Activated naive CD8-positive, alpha-beta T cell treated with anti-CD3 and anti-CD28 coated beads for 36 hours (primary cell): ENCODE results near the gene EXOC2. TPM values are rescaled to one million over a fixed set of nuclear protein-coding genes. Genes with fewer than 3 reads are reported as not detected.

ENCODE experiments used
- DNase-seq: peaks from one replicate; pipeline ENCODE4 v3.0.0; 2021
- H3K27ac Mint-ChIP-seq: one replicate; pipeline ENCODE4 v1.8.0; 2022; ENCODE audit warnings: mild to moderate bottlenecking, moderate library complexity, mixed read lengths
- H3K27me3 Mint-ChIP-seq: one replicate; pipeline ENCODE4 v1.8.0; 2022; ENCODE audit warnings: mild to moderate bottlenecking, mixed read lengths
- H3K36me3 Mint-ChIP-seq: one replicate; pipeline ENCODE4 v1.8.0; 2021; ENCODE audit warnings: mild to moderate bottlenecking, mixed read lengths
- H3K4me1 Mint-ChIP-seq: one replicate; pipeline ENCODE4 v1.8.0; 2021; ENCODE audit warnings: mixed read lengths
- H3K4me3 Mint-ChIP-seq: one replicate; pipeline ENCODE4 v1.8.0; 2022; ENCODE audit warnings: mild to moderate bottlenecking, moderate library complexity, mixed read lengths
- H3K9me3 Mint-ChIP-seq: one replicate; pipeline ENCODE4 v1.8.0; 2022; ENCODE audit warnings: mixed read lengths
- total RNA-seq, 2 experiments: library from RNA; stranded (reverse); gene quantifications; one replicate each; pipeline ENCODE4 v1.2.3, GENCODE V29; 2021

The EXOC2 gene
- total RNA-seq, 2 experiments from 2014 or later, result 28.4 to 30.0 TPM

DNA sequence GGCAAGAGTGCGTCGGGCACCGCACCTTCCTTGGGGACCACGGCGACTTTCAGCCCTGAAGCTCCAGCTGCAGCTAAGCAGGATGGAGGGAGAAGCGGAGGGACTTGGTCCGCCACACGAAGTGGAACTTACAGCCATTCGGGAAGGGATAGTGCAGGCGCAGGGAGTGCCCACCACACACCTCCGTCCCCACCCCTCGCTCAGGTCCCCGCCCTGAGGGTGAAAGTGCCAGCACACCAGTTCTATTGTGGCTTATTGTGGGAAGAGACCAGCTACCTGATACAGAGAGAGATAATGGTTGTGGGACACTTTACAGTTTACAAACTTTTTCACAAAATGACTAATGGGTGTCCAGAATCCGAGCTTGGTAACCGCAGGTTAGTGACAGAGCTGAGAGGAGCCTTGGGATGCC is 225.3 kb downstream of the EXOC2 start:
- Mint-ChIP-seq H3K4me1 (peaks cover 16% of the 10 kb centered on the region), H3K27ac (no peak overlapping the region), H3K27me3 (no peaks in the 10 kb centered on the region), H3K36me3 (no peaks in the 10 kb centered on the region), H3K4me3 (no peak overlapping the region), H3K9me3 (no peaks in the 10 kb centered on the region)
- no peak for DNase-seq

GRCh38 chr6:467111-467510 is 225.8 kb downstream of the EXOC2 start:
- no peak for DNase-seq
- no peak overlapping the region for H3K4me3 Mint-ChIP-seq
- no peak overlapping the region for H3K27ac Mint-ChIP-seq

DNA sequence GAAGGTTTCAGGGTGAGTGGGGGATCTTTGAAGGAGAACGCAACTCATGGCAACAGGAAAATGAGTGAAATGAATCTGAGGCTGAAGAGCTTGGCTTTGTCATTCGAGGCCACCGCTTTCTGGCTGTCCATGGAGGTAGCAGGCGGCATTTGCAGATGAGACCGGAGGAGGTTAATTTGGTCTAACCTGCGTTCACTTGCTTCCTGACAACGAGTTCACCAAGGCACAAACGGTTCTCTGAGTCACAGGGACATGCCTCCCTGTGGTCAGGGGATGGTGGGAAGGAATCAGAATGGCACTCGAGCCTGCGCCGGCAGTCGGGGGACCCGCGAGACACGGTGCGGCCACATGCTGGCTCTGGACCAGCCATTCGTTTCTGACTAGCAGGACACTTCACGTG is 226.4 kb downstream of the EXOC2 start:
- no peak overlapping the region for H3K4me3 Mint-ChIP-seq
- no peak overlapping the region for H3K27ac Mint-ChIP-seq
- no peaks in the 10 kb centered on the region for H3K36me3 Mint-ChIP-seq
- peaks cover 15% of the 10 kb centered on the region for H3K4me1 Mint-ChIP-seq
- DNase-seq, result no peak
- no peaks in the 10 kb centered on the region for H3K27me3 Mint-ChIP-seq
- no peaks in the 10 kb centered on the region for H3K9me3 Mint-ChIP-seq

More at GRCh38 chr6:467111-467510, 225.8 kb downstream of the EXOC2 start:
- Mint-ChIP-seq H3K4me1 (peaks cover 13% of the 10 kb centered on the region), H3K9me3 (no peaks in the 10 kb centered on the region), H3K36me3 (no peaks in the 10 kb centered on the region), H3K27me3 (no peaks in the 10 kb centered on the region)

- Mint-ChIP-seq H3K27me3 (no peaks in the 10 kb centered on the region), H3K4me3 (no peak overlapping the region), H3K4me1 (peaks cover 16% of the 10 kb centered on the region), H3K27ac (no peak overlapping the region), H3K36me3 (no peaks in the 10 kb centered on the region), H3K9me3 (no peaks in the 10 kb centered on the region)
- no peak for DNase-seq
Observed at GRCh38 chr6:465531-466348, 227.2 kb downstream of the EXOC2 start.

GRCh38 chr6:456887-457286 is 236.1 kb downstream of the EXOC2 start:
- Mint-ChIP-seq H3K9me3 (peaks cover 19% of the 10 kb centered on the region), H3K4me1 (peaks cover 46% of the 10 kb centered on the region), H3K27me3 (no peaks in the 10 kb centered on the region), H3K27ac (no peak overlapping the region), H3K4me3 (no peak overlapping the region), H3K36me3 (peaks cover 11% of the 10 kb centered on the region)
- no peak for DNase-seq

- Mint-ChIP-seq H3K9me3 (peaks cover 19% of the 10 kb centered on the region), H3K36me3 (peaks cover 11% of the 10 kb centered on the region), H3K4me1 (peaks cover 44% of the 10 kb centered on the region), H3K4me3 (no peak overlapping the region), H3K27me3 (no peaks in the 10 kb centered on the region), H3K27ac (no peak overlapping the region)
- DNase-seq, result no peak
Observed at GRCh38 chr6:456358-456867, 236.5 kb downstream of the EXOC2 start.

DNA sequence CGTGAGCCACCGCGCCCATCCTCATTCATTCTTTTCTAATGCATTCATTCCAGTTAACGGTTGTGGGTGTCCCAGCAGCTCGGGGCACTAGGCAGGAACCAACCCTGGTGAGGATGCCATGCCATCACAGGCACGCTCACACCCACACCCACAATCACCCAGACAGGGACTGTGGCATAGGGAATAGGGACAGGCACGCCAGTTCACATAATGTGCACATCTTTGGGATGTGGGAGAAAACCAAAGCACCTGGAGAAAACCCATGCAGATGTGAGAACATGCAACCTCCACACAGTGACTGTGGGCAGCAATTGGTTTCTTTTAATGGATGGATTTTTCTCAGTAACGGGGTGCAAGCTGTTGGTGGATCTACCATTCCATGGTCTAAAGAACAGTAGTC is 237.1 kb downstream of the EXOC2 start:
- Mint-ChIP-seq H3K36me3 (peaks cover 11% of the 10 kb centered on the region), H3K27me3 (no peaks in the 10 kb centered on the region), H3K9me3 (peaks cover 19% of the 10 kb centered on the region), H3K4me1 (peaks cover 39% of the 10 kb centered on the region), H3K4me3 (no peak overlapping the region), H3K27ac (peak overlapping the region; percentile 93)
- DNase-seq, result no peak

DNA sequence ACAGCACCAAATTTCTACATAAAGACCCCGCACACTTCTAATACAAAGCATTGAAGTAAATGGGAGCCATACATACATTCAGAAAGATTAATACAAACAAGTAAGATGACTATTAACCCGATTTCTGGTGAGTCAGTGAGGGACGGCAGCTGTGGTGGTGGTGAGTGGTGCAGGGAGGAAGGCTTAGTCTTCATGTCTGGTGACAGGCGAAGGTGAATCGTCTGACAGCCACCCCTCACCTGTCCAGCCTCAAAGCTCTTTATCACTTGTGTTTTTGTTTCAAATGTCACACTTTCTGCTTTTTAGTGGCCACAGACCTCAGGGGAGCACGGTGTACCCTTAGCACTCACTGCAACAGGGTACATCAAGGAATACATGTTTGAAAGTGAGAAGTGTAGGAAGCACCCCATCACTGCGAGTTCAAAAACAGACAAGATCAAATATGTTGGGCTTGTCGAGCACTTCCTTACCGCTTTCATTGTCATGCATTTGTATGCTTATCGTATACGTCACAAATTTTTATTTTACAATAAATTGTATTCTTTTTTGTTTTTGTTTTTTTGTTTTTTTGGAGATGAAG is 237.8 kb downstream of the EXOC2 start:
- Mint-ChIP-seq H3K9me3 (peaks cover 19% of the 10 kb centered on the region), H3K27ac (peak overlapping the region; percentile 93), H3K4me1 (peaks cover 32% of the 10 kb centered on the region), H3K36me3 (peaks cover 11% of the 10 kb centered on the region), H3K4me3 (peak overlapping the region; percentile 76), H3K27me3 (no peaks in the 10 kb centered on the region)
- peak; percentile 72 for DNase-seq

DNA sequence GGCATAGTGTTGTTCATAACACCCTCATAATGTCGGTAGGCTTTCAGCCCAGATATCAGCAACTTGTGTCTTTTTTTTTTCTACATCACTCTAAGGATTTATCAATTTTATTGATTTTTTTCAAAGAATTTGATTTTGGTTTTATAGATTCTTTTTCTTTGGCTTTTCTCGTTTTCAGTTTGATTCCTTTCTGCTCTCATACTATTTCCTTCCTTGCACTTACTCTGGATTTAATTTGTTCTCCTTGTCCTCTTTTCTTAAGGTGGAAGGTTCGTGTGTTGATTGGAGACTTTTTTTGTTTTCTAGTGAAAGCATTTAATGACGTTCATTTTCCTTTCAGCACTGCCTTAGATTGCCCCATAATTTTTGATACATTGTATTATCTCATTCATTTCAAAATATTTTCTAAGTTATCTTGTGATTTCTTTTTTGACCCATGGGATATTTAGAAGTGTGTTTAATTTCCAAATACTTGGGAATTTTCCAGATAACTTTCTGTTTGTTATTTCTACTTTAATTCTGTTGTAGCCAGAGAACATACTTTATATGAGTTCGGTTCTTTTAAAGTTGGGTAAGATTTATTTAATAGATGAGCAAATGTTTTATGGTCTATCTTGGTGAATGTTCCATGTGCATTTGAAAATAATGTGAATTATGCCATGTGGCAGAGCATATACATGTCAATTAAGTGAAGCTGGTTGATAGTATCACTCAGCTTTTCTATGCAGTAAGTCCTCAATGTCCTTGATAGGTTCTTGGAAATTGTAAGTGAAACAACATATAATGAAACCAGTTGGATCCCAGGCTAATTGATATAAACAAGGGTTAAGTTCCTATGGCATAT is 238.6 kb downstream of the EXOC2 start:
- H3K27me3 Mint-ChIP-seq, result no peaks in the 10 kb centered on the region
- no peak for DNase-seq
- H3K27ac Mint-ChIP-seq, result peak overlapping the region; percentile 93
- H3K4me1 Mint-ChIP-seq, result peaks cover 28% of the 10 kb centered on the region
- H3K36me3 Mint-ChIP-seq, result peaks cover 13% of the 10 kb centered on the region
- H3K9me3 Mint-ChIP-seq, result peaks cover 19% of the 10 kb centered on the region
- H3K4me3 Mint-ChIP-seq, result peak overlapping the region; percentile 76

GRCh38 chr6:453152-453551 is 239.8 kb downstream of the EXOC2 start:
- H3K9me3 Mint-ChIP-seq, result peaks cover 13% of the 10 kb centered on the region
- H3K27me3 Mint-ChIP-seq, result no peaks in the 10 kb centered on the region

DNA sequence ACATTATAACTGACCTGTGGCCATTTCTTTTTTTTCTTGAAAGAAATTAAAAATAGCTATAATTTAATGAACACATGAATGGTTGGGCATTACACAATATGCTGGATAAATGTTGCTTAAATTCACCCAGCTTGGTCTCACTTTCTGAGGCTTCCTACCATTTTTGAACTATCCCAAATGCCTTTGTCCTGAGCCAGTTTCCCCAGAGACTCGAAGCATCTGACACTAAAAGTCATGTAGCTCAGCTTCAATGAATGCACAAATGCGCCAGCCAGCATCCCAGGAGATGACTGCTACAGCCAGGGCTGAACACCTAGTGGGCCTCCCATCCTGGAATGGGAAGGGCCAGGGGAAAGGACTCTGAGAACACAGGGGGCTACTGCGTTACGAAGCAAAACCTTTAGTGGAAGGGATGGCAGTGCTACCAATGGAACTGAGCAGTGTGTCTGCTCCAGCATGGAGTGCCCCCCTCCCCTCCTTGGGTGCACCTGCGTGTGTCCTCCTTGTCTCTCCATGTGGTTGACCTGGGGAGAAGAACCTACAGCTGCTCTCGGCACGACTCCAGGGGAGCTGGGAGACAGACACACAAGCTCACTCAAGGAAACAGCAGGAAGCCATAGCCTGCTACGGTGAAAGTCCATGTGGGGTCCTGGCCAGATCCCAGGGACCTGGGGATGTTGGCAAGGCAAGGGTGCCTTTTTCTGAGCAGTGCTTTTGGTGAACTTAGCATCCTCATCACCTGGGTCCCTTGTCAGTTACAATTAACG is 240.5 kb downstream of the EXOC2 start:
- no peak for DNase-seq
- Mint-ChIP-seq H3K36me3 (peaks cover 21% of the 10 kb centered on the region), H3K27me3 (no peaks in the 10 kb centered on the region), H3K27ac (no peak overlapping the region), H3K4me3 (no peak overlapping the region), H3K9me3 (peaks cover 9% of the 10 kb centered on the region), H3K4me1 (peaks cover 43% of the 10 kb centered on the region)

More at GRCh38 chr6:453152-453551, 239.8 kb downstream of the EXOC2 start:
- H3K4me1 Mint-ChIP-seq, result peaks cover 37% of the 10 kb centered on the region
- peaks cover 22% of the 10 kb centered on the region for H3K36me3 Mint-ChIP-seq
- no peak overlapping the region for H3K4me3 Mint-ChIP-seq
- DNase-seq, result no peak
- H3K27ac Mint-ChIP-seq, result no peak overlapping the region

- Mint-ChIP-seq H3K4me3 (no peak overlapping the region), H3K36me3 (peaks cover 15% of the 10 kb centered on the region), H3K4me1 (peaks cover 44% of the 10 kb centered on the region), H3K27ac (no peak overlapping the region), H3K9me3 (peaks cover 3% of the 10 kb centered on the region), H3K27me3 (peaks cover under 1% of the 10 kb centered on the region)
- DNase-seq, result no peak
Observed at GRCh38 chr6:451847-452246, 241.1 kb downstream of the EXOC2 start.

GRCh38 chr6:451336-451735 is 241.6 kb downstream of the EXOC2 start:
- Mint-ChIP-seq H3K4me3 (no peak overlapping the region), H3K27ac (no peak overlapping the region)

More at GRCh38 chr6:451336-451735, 241.6 kb downstream of the EXOC2 start:
- Mint-ChIP-seq H3K27me3 (peaks cover 5% of the 10 kb centered on the region), H3K9me3 (no peaks in the 10 kb centered on the region), H3K4me1 (peaks cover 47% of the 10 kb centered on the region), H3K36me3 (peaks cover 15% of the 10 kb centered on the region)
- no peak for DNase-seq
